Peyer's patch (tissue), 4 donors: ENCODE results near the gene ZNF8.

ENCODE experiments used
- POLR2A ChIP-seq, 2 donors: fragments of 450-650 bp; IDR thresholded peaks; one replicate each; pipeline ENCODE4 v1.5.1; 2017; ENCODE audit warnings: antibody characterized with exemption in 2 of 2, mild to moderate bottlenecking in 2 of 2, moderate library complexity in 2 of 2
- TF ChIP-seq, protein P1 (sequence below), 6 experiments: fragments of 450-650 bp in 4 of 6; fragments of 200-600 bp in 2 of 6; sonication (generic) in 1 of 6; IDR thresholded peaks; one replicate each; pipeline ENCODE4 v1.5.1; 2017 to 2019; ENCODE audit warnings: antibody characterized with exemption in 6 of 6, mild to moderate bottlenecking in 3 of 6, moderate library complexity in 1 of 6

DNA sequence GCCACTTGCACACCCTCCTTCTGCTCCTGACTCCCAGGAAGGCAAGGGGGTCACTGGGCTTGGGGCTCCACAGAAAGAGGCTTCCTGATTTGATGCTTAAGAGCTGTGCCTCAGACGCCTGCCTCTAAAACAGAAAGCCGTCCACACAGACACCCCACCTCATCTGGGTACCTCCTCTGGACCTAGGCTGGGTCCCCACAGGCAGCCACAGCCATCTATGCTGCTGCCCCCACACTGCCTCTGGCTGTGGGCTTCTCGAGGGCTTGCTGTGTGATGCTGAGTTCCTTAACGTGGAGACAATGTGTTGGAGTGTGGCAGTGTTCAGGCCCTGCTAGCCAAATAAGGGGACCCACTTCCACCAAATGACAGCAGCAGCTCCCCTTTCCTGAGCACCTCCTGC is 39.5 kb downstream of the ZNF8 start:
- TF ChIP-seq, protein P1, sequence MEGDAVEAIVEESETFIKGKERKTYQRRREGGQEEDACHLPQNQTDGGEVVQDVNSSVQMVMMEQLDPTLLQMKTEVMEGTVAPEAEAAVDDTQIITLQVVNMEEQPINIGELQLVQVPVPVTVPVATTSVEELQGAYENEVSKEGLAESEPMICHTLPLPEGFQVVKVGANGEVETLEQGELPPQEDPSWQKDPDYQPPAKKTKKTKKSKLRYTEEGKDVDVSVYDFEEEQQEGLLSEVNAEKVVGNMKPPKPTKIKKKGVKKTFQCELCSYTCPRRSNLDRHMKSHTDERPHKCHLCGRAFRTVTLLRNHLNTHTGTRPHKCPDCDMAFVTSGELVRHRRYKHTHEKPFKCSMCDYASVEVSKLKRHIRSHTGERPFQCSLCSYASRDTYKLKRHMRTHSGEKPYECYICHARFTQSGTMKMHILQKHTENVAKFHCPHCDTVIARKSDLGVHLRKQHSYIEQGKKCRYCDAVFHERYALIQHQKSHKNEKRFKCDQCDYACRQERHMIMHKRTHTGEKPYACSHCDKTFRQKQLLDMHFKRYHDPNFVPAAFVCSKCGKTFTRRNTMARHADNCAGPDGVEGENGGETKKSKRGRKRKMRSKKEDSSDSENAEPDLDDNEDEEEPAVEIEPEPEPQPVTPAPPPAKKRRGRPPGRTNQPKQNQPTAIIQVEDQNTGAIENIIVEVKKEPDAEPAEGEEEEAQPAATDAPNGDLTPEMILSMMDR (IDR thresholded peaks at IDR 0.05) = no peak
- no peak for TF ChIP-seq POLR2A (IDR thresholded peaks at IDR 0.05)
